Measurements from ENCODE around the gene PARS2.

PARS2 gene

GRCh38 chr1:54767526-54767925 is 3.2 kb upstream of the PARS2 start:
- no peak for DNase-seq

GRCh38 chr1:54766726-54767125 is 2.4 kb upstream of the PARS2 start:
- no peak for DNase-seq

GRCh38 chr1:54764922-54765561 is 719 bp upstream of the PARS2 start:
- DNase-seq = no peak

- no peak for DNase-seq
Observed at GRCh38 chr1:54763816-54764132, 549 bp downstream of the PARS2 start.

- DNase-seq = no peak
Observed at GRCh38 chr1:54758678-54759348, 5.5 kb downstream of the PARS2 start.

- DNase-seq = no peak
Observed at GRCh38 chr1:54757833-54758232, 6.5 kb downstream of the PARS2 start.

GRCh38 chr1:54754486-54755285 is 9.6 kb downstream of the PARS2 start:
- DNase-seq = no peak

- no peak for DNase-seq
Observed at GRCh38 chr1:54754045-54754444, 10.3 kb downstream of the PARS2 start.

- DNase-seq = no peak
Observed at GRCh38 chr1:54751426-54751825, 12.9 kb downstream of the PARS2 start.

GRCh38 chr1:54750596-54750995 is 13.7 kb downstream of the PARS2 start:
- DNase-seq = no peak

- DNase-seq = no peak
Observed at GRCh38 chr1:54748094-54748835, 16.1 kb downstream of the PARS2 start.

GRCh38 chr1:54745864-54746263 is 18.5 kb downstream of the PARS2 start:
- DNase-seq = no peak

- DNase-seq = no peak
Observed at GRCh38 chr1:54745274-54745673, 19.0 kb downstream of the PARS2 start.

GRCh38 chr1:54744696-54745095 is 19.6 kb downstream of the PARS2 start:
- DNase-seq = no peak

- DNase-seq = no peak
Observed at GRCh38 chr1:54743416-54744226, 20.7 kb downstream of the PARS2 start.

- no peak for DNase-seq
Observed at GRCh38 chr1:54742282-54742681, 22.0 kb downstream of the PARS2 start.

- DNase-seq = no peak
Observed at GRCh38 chr1:54741531-54741930, 22.8 kb downstream of the PARS2 start.

GRCh38 chr1:54738244-54738643 is 26.1 kb downstream of the PARS2 start:
- DNase-seq = no peak

- no peak for DNase-seq
Observed at GRCh38 chr1:54736685-54737084, 27.6 kb downstream of the PARS2 start.

GRCh38 chr1:54728027-54728426 is 36.3 kb downstream of the PARS2 start:
- no peak for DNase-seq

GRCh38 chr1:54724771-54725170 is 39.6 kb downstream of the PARS2 start:
- DNase-seq = no peak

GRCh38 chr1:54723985-54724384 is 40.3 kb downstream of the PARS2 start:
- no peak for DNase-seq

- no peak for DNase-seq
Observed at GRCh38 chr1:54721719-54722118, 42.6 kb downstream of the PARS2 start.

Measured in activated CD4-positive, alpha-beta T cell treated with anti-CD3 and anti-CD28 coated beads, Interleukin-2, amount 50 U/mL, for 1 hour (primary cell).